Inferior parietal cortex (tissue), 1 donor: ENCODE measurements around the gene ABCA9.
A peak's percentile ranks its signal among the peaks of the same experiment; 100 is the strongest.

Experiments
- DNase-seq: peaks from one replicate; pipeline ENCODE4 v3.0.0-alpha.2; 2016; ENCODE audit errors: extremely low spot score

The ABCA9 gene

GRCh38 chr17:69065113-69065512 is 4.4 kb upstream of the ABCA9 start:
- no peak for DNase-seq

GRCh38 chr17:69064476-69064875 is 3.7 kb upstream of the ABCA9 start:
- DNase-seq: no peak

- no peak for DNase-seq
These were observed 3.3 kb upstream of the ABCA9 start for GRCh38 chr17:69064001-69064400.

GRCh38 chr17:69062860-69063581 is 2.3 kb upstream of the ABCA9 start:
- DNase-seq: no peak

GRCh38 chr17:69061721-69062556 is 1.2 kb upstream of the ABCA9 start:
- no peak for DNase-seq

GRCh38 chr17:69059458-69060175 is 1.1 kb downstream of the ABCA9 start:
- DNase-seq: no peak

GRCh38 chr17:69058165-69058564 is 2.6 kb downstream of the ABCA9 start:
- DNase-seq: no peak

- no peak for DNase-seq
These were observed 3.4 kb downstream of the ABCA9 start for GRCh38 chr17:69057280-69057679.

GRCh38 chr17:69056179-69056823 is 4.4 kb downstream of the ABCA9 start:
- DNase-seq: no peak

- no peak for DNase-seq
These were observed 5.4 kb downstream of the ABCA9 start for GRCh38 chr17:69055334-69055733.

GRCh38 chr17:69050999-69051775 is 9.5 kb downstream of the ABCA9 start:
- no peak for DNase-seq

- no peak for DNase-seq
These were observed 12.1 kb downstream of the ABCA9 start for GRCh38 chr17:69048634-69049033.

GRCh38 chr17:69047368-69048263 is 13.1 kb downstream of the ABCA9 start:
- DNase-seq: peak; percentile 38

- no peak for DNase-seq
These were observed 14.5 kb downstream of the ABCA9 start for GRCh38 chr17:69046121-69046807.

GRCh38 chr17:69045646-69046045 is 15.1 kb downstream of the ABCA9 start:
- DNase-seq: no peak

GRCh38 chr17:69044371-69044770 is 16.4 kb downstream of the ABCA9 start:
- no peak for DNase-seq

GRCh38 chr17:69043098-69043734 is 17.5 kb downstream of the ABCA9 start:
- no peak for DNase-seq

- DNase-seq: no peak
These were observed 18.4 kb downstream of the ABCA9 start for GRCh38 chr17:69042308-69042707.

- no peak for DNase-seq
These were observed 28.9 kb downstream of the ABCA9 start for GRCh38 chr17:69031839-69032238.
